ENCODE measurements around the gene CLEC4F. TPM values are rescaled to one million over a fixed set of nuclear protein-coding genes. Genes with fewer than 3 reads are reported as not detected.

Gene CLEC4F
- total and polyA plus RNA-seq, 2 donors (not counting 1 experiment from before 2014, with no cell fraction given): not detected

- H3K36me3 ChIP-seq (replicated peaks in 1 of 2; ENCODE audit: control extremely low read depth in 1 of 2, control insufficient read depth in 1 of 2, extremely low read depth in 1 of 2, insufficient read depth in 2 of 2, low read length in 1 of 2): no peaks in the 10 kb centered on the region
- no peaks in the 10 kb centered on the region for H3K4me1 ChIP-seq (ENCODE audit: control insufficient read depth in 2 of 2, insufficient read depth in 2 of 2, low read length in 2 of 2)
- Mint-ChIP-seq H3K27me3 (peaks cover 39% of the 10 kb centered on the region), H3K9me3 (ENCODE audit: insufficient read depth) (no peaks in the 10 kb centered on the region), H3K4me1 (no peaks in the 10 kb centered on the region), H3K4me3 (no peak overlapping the region), H3K27ac (no peak overlapping the region)
- H3K9ac ChIP-seq (ENCODE audit: low read length): no peak overlapping the region
- H3K4me3 ChIP-seq (ENCODE audit: control extremely low read depth in 1 of 5, extremely low read depth in 1 of 5, insufficient read depth in 1 of 5, low read depth in 2 of 5, low read length in 4 of 5): no peak overlapping the region
- DNase-seq: no peak
- intact Hi-C loops (cut with micrococcal nuclease): no loop called here
- 88% methylated on average over 1 of the region's 1 CpG for WGBS (ENCODE audit: insufficient coverage)
- no peak for ATAC-seq (ENCODE audit: low read depth)
- no peak overlapping the region for H2AFZ ChIP-seq (ENCODE audit: insufficient read depth, low read depth, low read length, poor library complexity, severe bottlenecking)
- H3K79me2 ChIP-seq (ENCODE audit: control insufficient read depth, insufficient read depth, low read length): no peaks in the 10 kb centered on the region
- peaks cover 0 to 6% (median 0%) of the 10 kb centered on the region in 4 experiments for H3K27me3 ChIP-seq (replicated peaks in 1 of 4; ENCODE audit: control extremely low read depth in 1 of 4, control insufficient read depth in 3 of 4, insufficient read depth in 4 of 4, low read length in 3 of 4)
- no peak overlapping the region for H3K4me2 ChIP-seq (replicated peaks; ENCODE audit: low read depth, low read length, poor library complexity, severe bottlenecking)
- H3K27ac ChIP-seq (ENCODE audit: low read length in 2 of 2): no peak overlapping the region
- CTCF ChIA-PET: no interaction called here
- H3K9me3 ChIP-seq (ENCODE audit: control extremely low read depth in 1 of 3, control insufficient read depth in 2 of 3, insufficient read depth in 1 of 3, low read length in 2 of 3): no peaks in the 10 kb centered on the region
- TF ChIP-seq CTCF (IDR thresholded peaks at IDR 0.05) (no peak), EZH2 (IDR thresholded peaks at IDR 0.05; ENCODE audit: borderline replicate concordance, insufficient read depth, low read depth, low read length, poor library complexity, severe bottlenecking) (no peak)
- no peaks in the 10 kb centered on the region for H4K20me1 ChIP-seq (ENCODE audit: control insufficient read depth, insufficient read depth, low read length, poor library complexity, severe bottlenecking)
- POLR2A ChIA-PET: no interaction called here
These were observed 12.8 kb upstream of the CLEC4F start for GRCh38 chr2:70833246-70833645.

GRCh38 chr2:70832386-70832785 is 12.0 kb upstream of the CLEC4F start:
- Histone ChIP-seq H3K4me3 (ENCODE audit: control extremely low read depth in 1 of 5, extremely low read depth in 1 of 5, insufficient read depth in 1 of 5, low read depth in 2 of 5, low read length in 4 of 5) (no peak overlapping the region), H3K9ac (ENCODE audit: low read length) (no peak overlapping the region), H3K79me2 (ENCODE audit: control insufficient read depth, insufficient read depth, low read length) (no peaks in the 10 kb centered on the region), H4K20me1 (ENCODE audit: control insufficient read depth, insufficient read depth, low read length, poor library complexity, severe bottlenecking) (no peaks in the 10 kb centered on the region), H3K27me3 (replicated peaks in 1 of 4; ENCODE audit: control extremely low read depth in 1 of 4, control insufficient read depth in 3 of 4, insufficient read depth in 4 of 4, low read length in 3 of 4) (peaks cover 0 to 6% (median 0%) of the 10 kb centered on the region in 4 experiments), H3K36me3 (replicated peaks in 1 of 2; ENCODE audit: control extremely low read depth in 1 of 2, control insufficient read depth in 1 of 2, extremely low read depth in 1 of 2, insufficient read depth in 2 of 2, low read length in 1 of 2) (no peaks in the 10 kb centered on the region), H3K9me3 (ENCODE audit: control extremely low read depth in 1 of 3, control insufficient read depth in 2 of 3, insufficient read depth in 1 of 3, low read length in 2 of 3) (no peaks in the 10 kb centered on the region), H3K4me1 (ENCODE audit: control insufficient read depth in 2 of 2, insufficient read depth in 2 of 2, low read length in 2 of 2) (no peaks in the 10 kb centered on the region), H3K27ac (ENCODE audit: low read length in 2 of 2) (no peak overlapping the region), H3K4me2 (replicated peaks; ENCODE audit: low read depth, low read length, poor library complexity, severe bottlenecking) (no peak overlapping the region), H2AFZ (ENCODE audit: insufficient read depth, low read depth, low read length, poor library complexity, severe bottlenecking) (no peak overlapping the region)
- ChIA-PET CTCF (no interaction called here), POLR2A (no interaction called here)
- DNase-seq: no peak
- no peak overlapping the region for H3K27ac Mint-ChIP-seq
- no peaks in the 10 kb centered on the region for H3K4me1 Mint-ChIP-seq
- no peaks in the 10 kb centered on the region for H3K9me3 Mint-ChIP-seq (ENCODE audit: insufficient read depth)
- WGBS (ENCODE audit: insufficient coverage): 86% methylated on average over 2 of the region's 2 CpGs
- peaks cover 39% of the 10 kb centered on the region for H3K27me3 Mint-ChIP-seq
- TF ChIP-seq CTCF (IDR thresholded peaks at IDR 0.05) (no peak), EZH2 (IDR thresholded peaks at IDR 0.05; ENCODE audit: borderline replicate concordance, insufficient read depth, low read depth, low read length, poor library complexity, severe bottlenecking) (no peak)
- H3K4me3 Mint-ChIP-seq: no peak overlapping the region
- intact Hi-C loops (cut with micrococcal nuclease): no loop called here
- ATAC-seq (ENCODE audit: low read depth): no peak

Data from B cell (primary cell).